Endothelial cell of umbilical vein (primary cell): ENCODE measurements around the gene NCEH1.

Source experiments
- EZH2 ChIP-seq: IDR thresholded peaks from 2 replicates; pipeline ENCODE4 v1.6.1; 2012; ENCODE audit warnings: borderline replicate concordance, low read depth, mild to moderate bottlenecking, moderate library complexity, low read length, inconsistent platforms; ENCODE audit not compliant: severe bottlenecking
- MYC ChIP-seq: IDR thresholded peaks from one replicate; pipeline ENCODE4 v1.6.1; 2011; ENCODE audit warnings: mild to moderate bottlenecking, low read depth, low read length
- POLR2A ChIP-seq: IDR thresholded peaks from 2 replicates; pipeline ENCODE4 v1.6.1; 2012; ENCODE audit warnings: low read depth, mild to moderate bottlenecking, control low read depth, low read length
- POLR2AphosphoS5 ChIP-seq: IDR thresholded peaks from 2 replicates; pipeline ENCODE4 v1.6.1; 2012; ENCODE audit warnings: low read depth, mild to moderate bottlenecking, control low read depth, low read length, moderate library complexity; ENCODE audit not compliant: insufficient read depth
- TF ChIP-seq, protein P1 (sequence below), 2 donors: IDR thresholded peaks; 1 replicate in 1 of 2; 2 replicates in 1 of 2; pipeline ENCODE4 v1.5.1; 2011; ENCODE audit warnings: low read length in 2 of 2, mild to moderate bottlenecking in 2 of 2, moderate library complexity in 2 of 2, control low read depth in 1 of 2, inconsistent platforms in 1 of 2, low read depth in 1 of 2; ENCODE audit not compliant: insufficient read depth in 1 of 2; ENCODE audit errors: extremely low read depth in 1 of 2
- TF ChIP-seq, protein P2 (sequence below): IDR thresholded peaks from 2 replicates; pipeline ENCODE4 v1.6.1; 2011; ENCODE audit not compliant: insufficient read depth, insufficient read length

GRCh38 chr3:172655388-172655787 is 55.5 kb downstream of the NCEH1 start:
- no peak for TF ChIP-seq EZH2
- TF ChIP-seq POLR2A = no peak
- TF ChIP-seq, protein P1, sequence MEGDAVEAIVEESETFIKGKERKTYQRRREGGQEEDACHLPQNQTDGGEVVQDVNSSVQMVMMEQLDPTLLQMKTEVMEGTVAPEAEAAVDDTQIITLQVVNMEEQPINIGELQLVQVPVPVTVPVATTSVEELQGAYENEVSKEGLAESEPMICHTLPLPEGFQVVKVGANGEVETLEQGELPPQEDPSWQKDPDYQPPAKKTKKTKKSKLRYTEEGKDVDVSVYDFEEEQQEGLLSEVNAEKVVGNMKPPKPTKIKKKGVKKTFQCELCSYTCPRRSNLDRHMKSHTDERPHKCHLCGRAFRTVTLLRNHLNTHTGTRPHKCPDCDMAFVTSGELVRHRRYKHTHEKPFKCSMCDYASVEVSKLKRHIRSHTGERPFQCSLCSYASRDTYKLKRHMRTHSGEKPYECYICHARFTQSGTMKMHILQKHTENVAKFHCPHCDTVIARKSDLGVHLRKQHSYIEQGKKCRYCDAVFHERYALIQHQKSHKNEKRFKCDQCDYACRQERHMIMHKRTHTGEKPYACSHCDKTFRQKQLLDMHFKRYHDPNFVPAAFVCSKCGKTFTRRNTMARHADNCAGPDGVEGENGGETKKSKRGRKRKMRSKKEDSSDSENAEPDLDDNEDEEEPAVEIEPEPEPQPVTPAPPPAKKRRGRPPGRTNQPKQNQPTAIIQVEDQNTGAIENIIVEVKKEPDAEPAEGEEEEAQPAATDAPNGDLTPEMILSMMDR (IDR thresholded peaks at IDR 0.05; ENCODE audit: extremely low read depth in 1 of 2, insufficient read depth in 1 of 2, low read depth in 1 of 2, low read length in 2 of 2) = no peak
- TF ChIP-seq, protein P2, sequence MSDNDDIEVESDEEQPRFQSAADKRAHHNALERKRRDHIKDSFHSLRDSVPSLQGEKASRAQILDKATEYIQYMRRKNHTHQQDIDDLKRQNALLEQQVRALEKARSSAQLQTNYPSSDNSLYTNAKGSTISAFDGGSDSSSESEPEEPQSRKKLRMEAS = no peak
- no peak for TF ChIP-seq MYC
- no peak for TF ChIP-seq POLR2AphosphoS5
